H1 (cell line): Measurements from ENCODE around the gene SLC25A27. TPM values are rescaled to one million over a fixed set of nuclear protein-coding genes. Genes with fewer than 3 reads are reported as not detected.

Experiments
- CTCF ChIA-PET: fragments of 300-600 bp; sonication (Branson Sonifier 250); formaldehyde crosslinking; loops from one replicate; lab custom pipeline; 2021; ENCODE audit not compliant: partially characterized antibody; lab: Charles Lee
- POLR2A ChIA-PET: fragments of 300-600 bp; sonication (Branson Sonifier 250); formaldehyde crosslinking; loops from one replicate; lab custom pipeline; 2021; ENCODE audit warnings: inconsistent platforms; ENCODE audit not compliant: partially characterized antibody; lab: Charles Lee
- DNase-seq, 2 experiments: peaks; one replicate each; pipeline versions ENCODE4 v3.0.0 to v3.0.0-alpha.2; 2010 to 2022; ENCODE audit warnings: low spot score in 2 of 2, low read depth in 1 of 2, mixed read lengths in 1 of 2
- FAIRE-seq: peaks from 2 replicates; lab custom pipeline; 2011; peaks lifted over from hg19 to GRCh38; lab: Jason Lieb, UNC
- H2AFZ ChIP-seq: 2 replicates; pipeline ENCODE4 v1.8.1; 2012; ENCODE audit warnings: low read length, inconsistent platforms
- H2AK5ac ChIP-seq: 2 replicates; pipeline ENCODE4 v1.6.1; 2013; ENCODE audit warnings: low read depth, low read length
- H2BK120ac ChIP-seq: replicated peaks from 2 replicates; pipeline ENCODE3; 2013; ENCODE audit warnings: low read depth, low read length, inconsistent platforms
- H2BK12ac ChIP-seq: 2 replicates; pipeline ENCODE4 v1.6.1; 2013; ENCODE audit warnings: low read depth, low read length
- H2BK15ac ChIP-seq: 2 replicates; pipeline ENCODE4 v1.6.1; 2013; ENCODE audit warnings: low read length
- H2BK20ac ChIP-seq: 2 replicates; pipeline ENCODE4 v1.6.1; 2013; ENCODE audit warnings: low read length
- H2BK5ac ChIP-seq: 2 replicates; pipeline ENCODE4 v1.6.1; 2013; ENCODE audit warnings: low read depth, low read length
- H3K14ac ChIP-seq: 2 replicates; pipeline ENCODE4 v1.6.1; 2013; ENCODE audit warnings: inconsistent platforms; ENCODE audit not compliant: insufficient read length
- H3K18ac ChIP-seq: 2 replicates; pipeline ENCODE4 v1.6.1; 2013; ENCODE audit warnings: low read length; ENCODE audit errors: extremely low read depth
- H3K23ac ChIP-seq: 2 replicates; pipeline ENCODE4 v1.6.1; 2013; ENCODE audit warnings: inconsistent platforms; ENCODE audit not compliant: insufficient read length
- H3K23me2 ChIP-seq: 2 replicates; pipeline ENCODE4 v1.6.1; 2013; ENCODE audit warnings: low read depth, low read length
- H3K27ac ChIP-seq: 2 replicates; pipeline ENCODE4 v1.6.1; 2011; ENCODE audit warnings: low read depth, low read length, inconsistent platforms
- H3K27me3 ChIP-seq, 4 experiments: replicated peaks in 1 of 4; 1 replicate in 1 of 4; 2 replicates in 3 of 4; pipeline versions ENCODE4 v1.6.1 to v1.8.1; 2011 to 2013; ENCODE audit warnings: low read length in 3 of 4, mild to moderate bottlenecking in 3 of 4, inconsistent platforms in 2 of 4, mixed read lengths in 2 of 4, moderate library complexity in 1 of 4; ENCODE audit not compliant: control insufficient read depth in 3 of 4, insufficient read depth in 3 of 4; ENCODE audit errors: extremely low read depth in 1 of 4
- H3K36me3 ChIP-seq, 4 experiments: 2 replicates each; pipeline versions ENCODE4 v1.6.1 to v1.8.1; 2011 to 2013; ENCODE audit warnings: mild to moderate bottlenecking in 4 of 4, low read length in 3 of 4, moderate library complexity in 2 of 4, control low read depth in 1 of 4, inconsistent platforms in 1 of 4; ENCODE audit not compliant: insufficient read depth in 4 of 4, control insufficient read depth in 2 of 4
- H3K4ac ChIP-seq: replicated peaks from 2 replicates; pipeline ENCODE3; 2013; ENCODE audit warnings: low read length, low read depth, mixed read lengths, inconsistent platforms; ENCODE audit not compliant: insufficient read length
- H3K4me1 ChIP-seq, 4 experiments: replicated peaks in 1 of 4; 1 replicate in 1 of 4; 2 replicates in 3 of 4; pipeline versions ENCODE4 v1.6.1 to v1.8.1; 2011 to 2013; ENCODE audit warnings: low read length in 3 of 4, inconsistent platforms in 2 of 4, mixed read lengths in 1 of 4; ENCODE audit not compliant: insufficient read depth in 4 of 4, control insufficient read depth in 3 of 4
- H3K4me2 ChIP-seq, 2 experiments: 2 replicates each; pipeline versions ENCODE4 v1.6.1 to v1.8.1; 2011 to 2013; ENCODE audit warnings: low read depth in 2 of 2, low read length in 2 of 2, control low read depth in 1 of 2, inconsistent platforms in 1 of 2, mild to moderate bottlenecking in 1 of 2; ENCODE audit not compliant: insufficient read depth in 1 of 2
- H3K4me3 ChIP-seq, 4 experiments: fragments of 200-600, 300-600 bp in 1 of 4; sonication (generic), shearing (Covaris generic), sonication (Bioruptor Twin) in 1 of 4; 2 replicates each; pipeline versions ENCODE4 v1.5.1 to v1.8.1; 2011 to 2016; ENCODE audit warnings: low read length in 4 of 4, low read depth in 3 of 4, control low read depth in 2 of 4, inconsistent platforms in 2 of 4, mild to moderate bottlenecking in 2 of 4, mixed read lengths in 1 of 4, moderate library complexity in 1 of 4; ENCODE audit not compliant: insufficient read depth in 2 of 4; ENCODE audit errors: extremely low read depth in 1 of 4
- H3K56ac ChIP-seq: replicated peaks from 2 replicates; pipeline ENCODE3; 2013; ENCODE audit warnings: low read depth, mild to moderate bottlenecking, mixed read lengths, low read length, inconsistent platforms; ENCODE audit not compliant: insufficient read length
- H3K79me1 ChIP-seq: 2 replicates; pipeline ENCODE4 v1.6.1; 2013; ENCODE audit warnings: low read depth, low read length, control low read depth
- H3K79me2 ChIP-seq, 2 experiments: 2 replicates each; pipeline versions ENCODE4 v1.6.1 to v1.8.1; 2012 to 2013; ENCODE audit warnings: low read length in 2 of 2, mild to moderate bottlenecking in 2 of 2, inconsistent platforms in 1 of 2; ENCODE audit not compliant: insufficient read depth in 2 of 2, control insufficient read depth in 1 of 2
- H3K9ac ChIP-seq, 4 experiments: replicated peaks in 1 of 4; 1 replicate in 1 of 4; 2 replicates in 3 of 4; pipeline versions ENCODE4 v1.6.1 to v1.8.1; 2011 to 2013; ENCODE audit warnings: low read depth in 3 of 4, low read length in 3 of 4, control low read depth in 2 of 4, mild to moderate bottlenecking in 2 of 4, moderate library complexity in 2 of 4, inconsistent platforms in 1 of 4; ENCODE audit errors: extremely low read depth in 1 of 4
- H3K9me3 ChIP-seq, 2 experiments: 2 replicates each; pipeline versions ENCODE4 v1.6.1 to v1.8.1; 2012 to 2013; ENCODE audit warnings: mild to moderate bottlenecking in 2 of 2, moderate library complexity in 2 of 2, control low read depth in 1 of 2, inconsistent platforms in 1 of 2, low read depth in 1 of 2, low read length in 1 of 2, mixed read lengths in 1 of 2; ENCODE audit not compliant: insufficient read depth in 2 of 2
- H4K20me1 ChIP-seq, 2 experiments: replicated peaks in 1 of 2; 2 replicates each; pipeline versions ENCODE3 to v1.8.1; 2011 to 2013; ENCODE audit warnings: inconsistent platforms in 2 of 2, low read length in 2 of 2, mild to moderate bottlenecking in 1 of 2; ENCODE audit not compliant: insufficient read depth in 2 of 2, control insufficient read depth in 1 of 2
- H4K5ac ChIP-seq: 2 replicates; pipeline ENCODE4 v1.6.1; 2013; ENCODE audit warnings: low read length, low read depth, mixed read lengths, inconsistent platforms; ENCODE audit not compliant: insufficient read length
- H4K8ac ChIP-seq: 2 replicates; pipeline ENCODE4 v1.8.0; 2013; ENCODE audit warnings: mild to moderate bottlenecking, moderate library complexity, low read length, inconsistent platforms; ENCODE audit not compliant: insufficient read depth; ENCODE audit errors: extremely low read depth
- H4K91ac ChIP-seq: replicated peaks from 2 replicates; pipeline ENCODE3; 2013; ENCODE audit warnings: low read length, mixed read lengths, inconsistent platforms; ENCODE audit not compliant: insufficient read length
- CBX5 ChIP-seq: fragments of 300-800, 300-1000 bp; sonication (generic); IDR thresholded peaks from 2 replicates; pipeline ENCODE4 v1.7.1; 2016; ENCODE audit warnings: antibody characterized with exemption, low read length, low read depth
- CHD2 ChIP-seq: IDR thresholded peaks from 2 replicates; pipeline ENCODE4 v1.6.1; 2012; ENCODE audit warnings: low read length, improper control_type of control experiment
- CREB1 ChIP-seq: IDR thresholded peaks from 2 replicates; pipeline ENCODE4 v1.6.1; 2012; ENCODE audit warnings: inconsistent platforms
- CTCF ChIP-seq, 3 experiments: IDR thresholded peaks; 1 replicate in 2 of 3; 2 replicates in 1 of 3; pipeline versions ENCODE4 v1.5.1 to v1.6.1; 2011; ENCODE audit warnings: low read length in 3 of 3, mild to moderate bottlenecking in 3 of 3, inconsistent platforms in 2 of 3, low read depth in 1 of 3, moderate library complexity in 1 of 3; ENCODE audit not compliant: insufficient read depth in 1 of 3; ENCODE audit errors: control extremely low read depth in 1 of 3
- GTF2F1 ChIP-seq: IDR thresholded peaks from 2 replicates; pipeline ENCODE4 v1.6.1; 2012; ENCODE audit warnings: low read depth, low read length, improper control_type of control experiment, borderline replicate concordance
- KDM1A ChIP-seq: fragments of 200-600, 300-600 bp; sonication (generic); IDR thresholded peaks from 2 replicates; pipeline ENCODE4 v1.7.1; 2016; ENCODE audit warnings: mild to moderate bottlenecking, low read length, borderline replicate concordance
- MAFK ChIP-seq: IDR thresholded peaks from 2 replicates; pipeline ENCODE4 v1.6.1; 2012; ENCODE audit warnings: low read depth, mild to moderate bottlenecking, improper control_type of control experiment, low read length
- RAD21 ChIP-seq, 2 experiments: IDR thresholded peaks in 1 of 2; conservative IDR thresholded peaks in 1 of 2; 2 replicates each; pipeline ENCODE4 v1.6.1; 2011; ENCODE audit warnings: low read depth in 2 of 2, low read length in 2 of 2, improper control_type of control experiment in 1 of 2, inconsistent platforms in 1 of 2, mild to moderate bottlenecking in 1 of 2, moderate library complexity in 1 of 2
- SIN3A ChIP-seq, 2 experiments: IDR thresholded peaks in 1 of 2; conservative IDR thresholded peaks in 1 of 2; 2 replicates each; pipeline ENCODE4 v1.6.1; 2011 to 2012; ENCODE audit warnings: low read length in 2 of 2, improper control_type of control experiment in 1 of 2, low read depth in 1 of 2, mild to moderate bottlenecking in 1 of 2
- TAF7 ChIP-seq: optimal IDR thresholded peaks from 2 replicates; pipeline ENCODE3; 2011; ENCODE audit warnings: low read depth, mild to moderate bottlenecking, inconsistent platforms, low read length, moderate library complexity, borderline replicate concordance
- TBP ChIP-seq: IDR thresholded peaks from 2 replicates; pipeline ENCODE4 v1.6.1; 2011; ENCODE audit warnings: low read depth, low read length, improper control_type of control experiment
- TCF12 ChIP-seq: IDR thresholded peaks from 2 replicates; pipeline ENCODE4 v1.6.1; 2011; ENCODE audit warnings: low read depth, mild to moderate bottlenecking, low read length
- WGBS, 2 experiments: shearing (Covaris generic) in 1 of 2; methylation state at CpG; one replicate each; pipeline versions ENCODE4 v1.1.6 to v1.1.7; 2013 to 2015; ENCODE audit warnings: low lambda C conversion rate in 2 of 2, mixed read lengths in 2 of 2, inconsistent platforms in 1 of 2, low coverage in 1 of 2, missing lambda C conversion rate in 1 of 2; ENCODE audit not compliant: insufficient replicate concordance in 2 of 2, insufficient coverage in 1 of 2, insufficient read length in 1 of 2; ENCODE audit errors: extremely low coverage in 1 of 2, missing lambda C conversion rate in 1 of 2; 5-methylcytosine and 5-hydroxymethylcytosine counted together
- polyA plus RNA-seq, 7 experiments: library from polyadenylated mRNA; depleted of rRNA in 3 of 7; stranded (reverse) in 5 of 7; unstranded in 2 of 7; fragments of >200 nt in 5 of 7; fragments of 200-250 nt in 2 of 7; gene quantifications; 1 replicate in 5 of 7; 2 replicates in 1 of 7; 4 replicates in 1 of 7; pipeline versions ENCODE4 v1.2.1 to v1.2.3, GENCODE V29; 2011 to 2013; ENCODE audit warnings: missing spikeins in 2 of 7, mixed read lengths in 2 of 7
- total RNA-seq: library from RNA; stranded (reverse); fragmentation: NEBNext Ultra II Directional; extraction: Animal tissue kit (Norgen Biotek cat#: 25700); gene quantifications from 2 replicates; pipeline ENCODE4 v1.2.1, GENCODE V29; 2021

Gene SLC25A27
- total and polyA plus RNA-seq, 2 of the 8 experiments (the other 6 are each of a cell fraction or from before 2014, with no cell fraction given), result 7.3 to 8.4 TPM

DNA sequence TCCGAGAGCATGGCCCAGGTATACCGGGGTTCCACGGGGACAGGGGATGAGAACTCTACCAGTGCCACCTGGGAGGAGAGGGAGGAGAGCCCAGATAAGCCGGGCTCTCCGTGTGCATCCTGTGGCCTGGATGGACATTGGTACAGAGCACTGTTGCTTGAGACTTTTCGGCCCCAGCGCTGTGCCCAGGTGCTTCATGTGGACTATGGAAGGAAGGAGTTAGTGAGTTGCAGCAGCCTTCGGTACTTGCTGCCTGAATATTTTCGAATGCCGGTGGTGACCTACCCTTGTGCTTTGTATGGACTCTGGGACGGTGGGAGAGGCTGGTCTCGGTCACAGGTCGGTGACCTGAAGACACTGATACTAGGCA is 36.2 kb downstream of the SLC25A27 start:
- H3K79me1 ChIP-seq, result no peaks in the 10 kb centered on the region
- H3K23me2 ChIP-seq, result 0 out of 2 replicates have a peak, but pooled peaks cover 2% of the 10 kb centered on the region
- WGBS, 2 experiments, result 95% methylated on average over 11 of the region's 13 CpGs; no CpG with 5 or more reads in 1 of the 2 experiments
- no peak overlapping the region for H3K14ac ChIP-seq
- H4K5ac ChIP-seq, result no peak overlapping the region
- no peak overlapping the region for H3K4me2 ChIP-seq
- no peak overlapping the region for H2BK15ac ChIP-seq
- no peaks in the 10 kb centered on the region for H3K9me3 ChIP-seq
- no peak overlapping the region for H2AK5ac ChIP-seq
- no peak overlapping the region for H3K27ac ChIP-seq
- no peak overlapping the region for H3K4me3 ChIP-seq
- no peaks in the 10 kb centered on the region for H3K4me1 ChIP-seq
- no peak overlapping the region for H3K23ac ChIP-seq
- no peak overlapping the region for H3K18ac ChIP-seq
- H2AFZ ChIP-seq, result 0 out of 2 replicates have a peak overlapping the region, but pooled peaks have one; percentile 8
- no peak overlapping the region for H2BK12ac ChIP-seq
- no peak overlapping the region for H3K56ac ChIP-seq
- no peak overlapping the region for H3K4ac ChIP-seq
- ChIA-PET POLR2A (no interaction called here), CTCF (no interaction called here)
- no peak overlapping the region for H4K91ac ChIP-seq
- DNase-seq (no peak), FAIRE-seq (no peak)
- no peak overlapping the region for H2BK20ac ChIP-seq
- no peak overlapping the region for H3K9ac ChIP-seq
- H2BK120ac ChIP-seq, result no peak overlapping the region
- no peak overlapping the region for H4K8ac ChIP-seq
- no peak overlapping the region for H2BK5ac ChIP-seq
- H3K79me2 ChIP-seq, result no peaks in the 10 kb centered on the region
- H3K27me3 ChIP-seq, result no peaks in the 10 kb centered on the region
- H3K36me3 ChIP-seq, result no peaks in the 10 kb centered on the region
- no peaks in the 10 kb centered on the region for H4K20me1 ChIP-seq
- no peak for TF ChIP-seq SIN3A (conservative IDR thresholded peaks at IDR 0.05 in 1 of 2, IDR thresholded peaks at IDR 0.05 in 1 of 2; ENCODE audit: low read depth in 1 of 2, low read length in 2 of 2)
- TF ChIP-seq RAD21 (IDR thresholded peaks at IDR 0.05 in 1 of 2, conservative IDR thresholded peaks at IDR 0.05 in 1 of 2; ENCODE audit: low read depth in 2 of 2, low read length in 2 of 2), result no peak
- no peak for TF ChIP-seq KDM1A
- TF ChIP-seq GTF2F1, result no peak
- TF ChIP-seq CBX5, result no peak
- TF ChIP-seq CREB1, result no peak
- no peak for TF ChIP-seq TBP
- no peak for TF ChIP-seq TCF12
- no peak for TF ChIP-seq CHD2
- TF ChIP-seq MAFK, result no peak
- no peak for TF ChIP-seq TAF7
- TF ChIP-seq CTCF (IDR thresholded peaks at IDR 0.05; ENCODE audit: control extremely low read depth in 1 of 3, insufficient read depth in 1 of 3, low read depth in 1 of 3, low read length in 3 of 3), result no peak
